A549 treated with RU486 at 1 μM for 4 hours (cell line): Measurements from ENCODE around the gene ERP27. TPM values are rescaled to one million over a fixed set of nuclear protein-coding genes. Genes with fewer than 3 reads are reported as not detected.

Source experiments
- total RNA-seq: library from RNA; stranded (reverse); fragments of 200-300 nt; extraction: Qiagen RNA extraction; gene quantifications from 5 replicates; pipeline ENCODE4 v1.2.3, GENCODE V29; 2022; ENCODE audit warnings: low read depth

ERP27 gene
- total RNA-seq = not detected in 5 replicates

DNA sequence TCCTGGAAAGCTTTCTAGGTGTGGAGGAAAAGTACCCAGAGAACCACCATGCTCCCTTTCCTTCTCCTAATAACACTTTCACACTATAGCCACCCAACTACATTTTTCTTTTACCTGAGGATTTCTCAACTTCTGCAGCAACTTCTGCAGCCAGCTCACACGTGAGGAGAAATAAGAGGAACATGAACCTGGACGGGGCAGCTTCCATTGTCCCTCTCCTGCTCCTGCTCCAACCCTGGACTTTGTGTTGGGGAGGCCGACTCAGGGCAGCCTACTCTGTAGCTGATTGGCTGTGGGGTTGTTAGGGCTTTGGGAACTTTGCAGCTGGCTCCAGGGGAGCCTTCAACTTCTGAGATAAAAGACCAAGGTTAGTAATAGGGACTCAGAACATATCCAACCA, at the start of gene ERP27:
ERP27 (minus strand) TSS at position 237 of the 400 bp plus-strand sequence; CDS start at position 208, 29 bp downstream.

DNA sequence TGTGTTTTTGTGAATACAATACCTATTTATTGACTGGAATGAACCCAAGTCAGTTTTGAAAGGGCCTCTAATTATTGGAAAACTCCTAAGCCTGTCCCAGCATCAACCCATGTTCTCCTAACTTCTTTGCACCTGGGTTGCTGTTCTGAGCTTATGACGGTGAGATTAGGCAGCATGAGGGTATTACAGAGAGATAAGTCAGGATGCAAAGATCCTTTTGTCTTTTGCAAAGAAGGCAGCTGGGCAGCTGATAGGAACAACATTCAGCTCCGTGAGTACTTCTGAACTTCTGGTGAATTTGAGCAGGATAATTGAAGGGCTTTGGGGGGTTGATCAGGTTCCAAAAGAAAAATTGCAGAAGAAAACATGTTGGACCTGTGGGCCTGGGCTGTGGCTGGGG, 34.5 kb upstream of the ERP27 start, which contains the start of gene PDE6H:
PDE6H (plus strand) TSS at position 227 of the 400 bp plus-strand sequence. CDS start 4,971 bp downstream, outside the sequence.

DNA sequence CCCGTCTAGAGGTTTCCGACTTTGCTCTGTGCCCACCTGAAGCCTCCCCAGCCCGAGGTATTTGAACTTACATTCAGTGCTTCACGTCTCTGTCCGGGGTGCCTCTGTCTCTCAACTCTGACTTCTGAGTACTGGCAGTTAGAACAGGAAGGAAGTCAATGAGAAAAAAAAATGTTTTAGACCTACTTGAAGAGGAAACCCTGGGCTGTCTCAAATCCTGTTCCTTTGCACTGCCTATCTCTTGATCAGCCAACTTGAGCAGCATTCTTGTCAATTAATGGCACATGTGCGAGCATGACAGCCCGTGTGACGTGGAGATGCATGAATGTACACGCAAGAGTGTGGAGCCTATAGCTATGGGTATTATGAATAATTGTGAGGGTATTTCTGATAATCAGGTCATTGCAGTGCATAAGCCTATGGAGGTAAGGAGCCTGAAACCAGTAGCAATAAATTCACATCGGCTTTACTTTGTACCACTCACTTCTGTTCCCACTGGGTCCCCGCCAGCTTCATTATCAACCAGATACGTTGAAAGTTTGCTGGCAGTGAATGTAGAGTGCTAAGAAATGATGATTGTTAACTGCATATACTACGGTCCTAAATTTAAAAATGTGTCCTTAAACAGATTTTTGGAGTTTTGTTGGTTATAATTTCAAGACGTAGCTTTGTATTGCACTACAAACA, 23.3 kb upstream of the ERP27 start, which contains the start of gene ARHGDIB:
ARHGDIB (minus strand) TSS at position 136 of the 687 bp plus-strand sequence. CDS start 10,889 bp downstream, outside the sequence.

DNA sequence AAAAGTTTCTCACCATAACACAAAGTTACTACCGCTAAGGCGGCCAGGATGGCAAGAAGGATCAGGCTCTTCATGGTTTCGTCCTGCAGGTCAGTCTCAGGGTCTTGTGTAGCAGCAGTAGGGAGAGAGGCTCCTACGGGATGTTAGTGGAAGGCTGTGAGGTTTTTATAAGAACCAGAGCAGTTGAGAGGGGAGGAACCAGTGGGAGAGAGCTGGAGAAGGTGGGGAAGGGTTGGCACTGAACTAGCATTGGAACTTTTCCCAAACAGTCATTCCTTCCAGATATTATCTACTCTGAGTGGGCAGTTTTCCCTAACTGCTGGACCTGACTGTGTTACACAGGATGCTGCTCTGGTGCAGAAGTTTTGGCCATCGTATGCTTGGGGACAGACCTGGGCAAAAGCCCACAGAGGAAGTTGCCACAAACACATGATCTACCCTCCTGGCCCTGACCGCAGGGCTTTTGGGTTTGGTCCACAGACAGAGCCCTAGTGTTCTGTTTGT, 52.6 kb downstream of the ERP27 start, which contains the start of gene MGP:
MGP (minus strand) TSS at position 137 of the 504 bp plus-strand sequence; CDS start at position 74, 63 bp downstream.

Other genes starting within 250 kb of the ERP27 start
- gene GUCY2C, start 241.9 kb downstream of the ERP27 start, total RNA-seq = 0.08 TPM in 1 of 5 replicates, not detected in the others
- gene WBP11, start 135.1 kb downstream of the ERP27 start, total RNA-seq = 46.8 to 52.0 TPM (median 50.0 TPM) in 5 replicates
- 0.95 to 1.9 TPM (median 1.7 TPM) in 5 replicates for gene C12orf60, start 134.9 kb downstream of the ERP27 start, total RNA-seq
- not detected in 5 replicates for gene SMCO3, start 124.4 kb downstream of the ERP27 start, total RNA-seq
- 0.16 TPM in 1 of 5 replicates, not detected in the others for gene ART4, start 95.0 kb downstream of the ERP27 start, total RNA-seq
- gene MGP, start 52.7 kb downstream of the ERP27 start, total RNA-seq = not detected in 5 replicates
- gene ARHGDIB, start 23.1 kb upstream of the ERP27 start, total RNA-seq = 1.0 to 1.9 TPM (median 1.4 TPM) in 5 replicates
- gene PDE6H, start 34.5 kb upstream of the ERP27 start, total RNA-seq = not detected in 5 replicates